HFF-Myc (cell line): Measurements from ENCODE around the gene FAM174B.

Source experiments
- DNase-seq: peaks from one replicate; pipeline ENCODE4 v3.0.0-alpha.2; 2011; ENCODE audit warnings: low read depth; ENCODE audit errors: extremely low read depth
- H3K4me3 ChIP-seq: replicated peaks from 2 replicates; pipeline ENCODE4 v1.5.1; 2011; ENCODE audit warnings: low read depth, mild to moderate bottlenecking, control low read depth, low read length
- CTCF ChIP-seq: IDR thresholded peaks from 2 replicates; pipeline ENCODE4 v1.5.1; 2012; ENCODE audit warnings: mild to moderate bottlenecking, low read depth, low read length, control low read depth; ENCODE audit errors: missing control alignments

FAM174B gene

GRCh38 chr15:92614791-92615785 is 40.5 kb downstream of the FAM174B start:
- H3K4me3 ChIP-seq, result no peak overlapping the region
- no peak for TF ChIP-seq CTCF
- DNase-seq, result no peak

GRCh38 chr15:92614301-92614700 is 41.3 kb downstream of the FAM174B start:
- TF ChIP-seq CTCF, result no peak
- DNase-seq, result no peak
- H3K4me3 ChIP-seq, result no peak overlapping the region

DNA sequence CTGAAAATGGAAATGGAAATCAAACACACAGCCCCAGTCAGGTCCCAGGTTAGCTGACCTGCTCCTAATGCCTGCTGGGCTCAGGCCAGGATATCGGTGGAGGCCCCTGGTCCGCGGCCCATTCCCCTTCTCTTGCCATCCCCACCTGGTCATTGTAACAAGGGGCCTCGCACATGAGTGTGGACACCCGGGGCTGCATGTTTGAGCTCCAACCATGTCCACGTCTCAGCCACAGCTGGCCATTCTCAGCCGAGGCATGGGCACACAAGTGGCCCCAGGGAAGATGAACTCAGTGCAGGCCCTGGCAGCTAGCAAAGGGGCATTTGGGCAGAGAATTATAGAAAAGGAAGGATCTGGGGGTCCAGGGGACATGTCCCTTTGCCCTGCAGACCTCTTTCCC is 41.7 kb downstream of the FAM174B start:
- DNase-seq, result no peak
- no peak overlapping the region for H3K4me3 ChIP-seq
- no peak for TF ChIP-seq CTCF

- no peak for DNase-seq
- no peak for TF ChIP-seq CTCF
- H3K4me3 ChIP-seq, result no peak overlapping the region
These were observed 42.7 kb downstream of the FAM174B start for GRCh38 chr15:92612891-92613290.

- no peak for DNase-seq
- H3K4me3 ChIP-seq, result no peak overlapping the region
- TF ChIP-seq CTCF, result no peak
These were observed 43.4 kb downstream of the FAM174B start for GRCh38 chr15:92611995-92612745.

GRCh38 chr15:92611150-92611549 is 44.4 kb downstream of the FAM174B start:
- H3K4me3 ChIP-seq, result no peak overlapping the region
- TF ChIP-seq CTCF, result no peak
- no peak for DNase-seq
